Neural cell (in vitro differentiated cells): ENCODE data around the gene STH.

Experiments used
- EZH2 ChIP-seq: fragments of 200-600, 300-800 bp; shearing (Covaris generic), sonication (generic); IDR thresholded peaks from 2 replicates; pipeline ENCODE4 v1.6.1; 2014; ENCODE audit warnings: antibody characterized with exemption, low read length, borderline replicate concordance, mild to moderate bottlenecking; ENCODE audit not compliant: insufficient read depth, poor library complexity, severe bottlenecking
- TF ChIP-seq, protein P1 (sequence below): fragments of 450-650 bp; IDR thresholded peaks from 2 replicates; pipeline ENCODE4 v1.5.1; 2014; ENCODE audit warnings: antibody characterized with exemption, mild to moderate bottlenecking, moderate library complexity; ENCODE audit not compliant: poor library complexity, severe bottlenecking

DNA sequence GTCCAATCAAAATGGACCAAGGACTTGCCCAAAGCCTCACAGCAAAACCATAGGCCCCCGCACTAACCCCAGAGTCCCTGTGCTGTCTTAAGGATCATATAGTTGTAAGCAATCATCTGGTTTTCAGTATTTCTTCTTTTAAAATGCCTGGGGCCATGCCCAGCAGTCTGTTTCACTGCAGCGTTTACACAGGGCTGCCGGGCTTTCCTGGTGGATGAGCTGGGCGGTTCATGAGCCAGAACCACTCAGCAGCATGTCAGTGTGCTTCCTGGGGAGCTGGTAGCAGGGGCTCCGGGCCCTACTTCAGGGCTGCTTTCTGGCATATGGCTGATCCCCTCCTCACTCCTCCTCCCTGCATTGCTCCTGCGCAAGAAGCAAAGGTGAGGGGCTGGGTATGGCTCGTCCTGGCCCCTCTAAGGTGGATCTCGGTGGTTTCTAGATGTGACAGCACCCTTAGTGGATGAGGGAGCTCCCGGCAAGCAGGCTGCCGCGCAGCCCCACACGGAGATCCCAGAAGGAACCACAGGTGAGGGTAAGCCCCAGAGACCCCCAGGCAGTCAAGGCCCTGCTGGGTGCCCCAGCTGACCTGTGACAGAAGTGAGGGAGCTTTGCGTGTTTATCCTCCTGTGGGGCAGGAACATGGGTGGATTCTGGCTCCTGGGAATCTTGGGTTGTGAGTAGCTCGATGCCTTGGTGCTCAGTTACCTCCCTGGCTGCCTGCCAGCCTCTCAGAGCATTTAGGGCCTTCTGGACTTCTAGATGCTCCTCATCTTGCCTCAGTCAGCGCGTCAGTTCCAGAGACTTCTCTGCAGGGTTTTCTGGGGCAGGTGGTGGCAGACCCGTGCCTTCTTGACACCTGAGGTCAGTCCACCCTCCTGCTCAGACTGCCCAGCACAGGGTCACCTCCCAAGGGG lies 24.8 kb upstream of the STH start:
- TF ChIP-seq EZH2, result no peak
- TF ChIP-seq, protein P1, sequence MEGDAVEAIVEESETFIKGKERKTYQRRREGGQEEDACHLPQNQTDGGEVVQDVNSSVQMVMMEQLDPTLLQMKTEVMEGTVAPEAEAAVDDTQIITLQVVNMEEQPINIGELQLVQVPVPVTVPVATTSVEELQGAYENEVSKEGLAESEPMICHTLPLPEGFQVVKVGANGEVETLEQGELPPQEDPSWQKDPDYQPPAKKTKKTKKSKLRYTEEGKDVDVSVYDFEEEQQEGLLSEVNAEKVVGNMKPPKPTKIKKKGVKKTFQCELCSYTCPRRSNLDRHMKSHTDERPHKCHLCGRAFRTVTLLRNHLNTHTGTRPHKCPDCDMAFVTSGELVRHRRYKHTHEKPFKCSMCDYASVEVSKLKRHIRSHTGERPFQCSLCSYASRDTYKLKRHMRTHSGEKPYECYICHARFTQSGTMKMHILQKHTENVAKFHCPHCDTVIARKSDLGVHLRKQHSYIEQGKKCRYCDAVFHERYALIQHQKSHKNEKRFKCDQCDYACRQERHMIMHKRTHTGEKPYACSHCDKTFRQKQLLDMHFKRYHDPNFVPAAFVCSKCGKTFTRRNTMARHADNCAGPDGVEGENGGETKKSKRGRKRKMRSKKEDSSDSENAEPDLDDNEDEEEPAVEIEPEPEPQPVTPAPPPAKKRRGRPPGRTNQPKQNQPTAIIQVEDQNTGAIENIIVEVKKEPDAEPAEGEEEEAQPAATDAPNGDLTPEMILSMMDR, result no peak
